Measurements from ENCODE around the gene FAM149B1.

The FAM149B1 gene

DNA sequence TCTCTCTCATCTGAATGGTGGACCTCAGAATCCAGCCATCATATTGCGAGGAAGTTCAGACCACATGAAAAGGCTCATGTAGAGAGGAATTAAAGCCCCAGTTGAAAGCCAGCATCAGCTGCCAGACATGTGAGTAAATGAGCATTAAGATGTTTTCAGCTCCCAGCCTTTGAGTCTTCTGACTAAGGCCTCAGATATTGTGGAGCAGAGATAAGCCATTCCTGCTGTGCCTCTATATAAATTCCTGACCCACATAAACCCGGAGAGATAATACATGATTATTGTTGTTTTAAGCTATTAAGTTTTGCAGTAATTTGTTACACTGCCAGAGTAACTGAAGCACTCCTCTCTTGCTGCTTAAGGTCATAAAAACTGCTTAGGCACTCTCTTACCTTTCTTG lies 14.6 kb downstream of the FAM149B1 start:
- DNase-seq, result no peak

DNA sequence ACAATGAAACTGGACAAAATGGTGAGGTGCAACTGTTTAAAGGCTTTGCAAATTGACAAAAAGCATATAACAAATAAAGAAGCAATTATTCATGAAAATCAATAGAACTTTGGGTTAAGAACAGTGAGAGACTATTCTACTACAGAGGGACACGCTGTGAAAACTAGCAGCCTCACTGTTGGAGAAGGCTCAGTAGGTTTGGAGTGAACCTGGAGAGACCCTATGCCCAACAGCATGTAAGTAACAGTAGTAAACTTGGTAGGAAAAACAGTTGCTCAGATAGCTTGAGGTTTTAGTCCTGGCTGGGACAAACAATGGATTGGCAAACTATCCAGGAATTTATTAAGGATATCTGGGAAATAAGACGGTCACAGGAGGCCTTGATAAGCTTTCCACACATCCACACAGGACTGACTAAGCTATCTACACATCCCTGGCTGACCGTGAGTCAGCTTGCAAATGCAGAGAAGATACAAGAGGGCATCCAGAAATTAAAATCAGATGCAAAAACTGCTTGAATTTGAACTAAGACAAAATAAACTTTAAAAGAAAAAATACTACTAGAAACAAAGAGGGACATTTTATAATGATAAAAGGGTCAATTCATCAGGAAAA lies 15.9 kb downstream of the FAM149B1 start:
- no peak for DNase-seq

DNA sequence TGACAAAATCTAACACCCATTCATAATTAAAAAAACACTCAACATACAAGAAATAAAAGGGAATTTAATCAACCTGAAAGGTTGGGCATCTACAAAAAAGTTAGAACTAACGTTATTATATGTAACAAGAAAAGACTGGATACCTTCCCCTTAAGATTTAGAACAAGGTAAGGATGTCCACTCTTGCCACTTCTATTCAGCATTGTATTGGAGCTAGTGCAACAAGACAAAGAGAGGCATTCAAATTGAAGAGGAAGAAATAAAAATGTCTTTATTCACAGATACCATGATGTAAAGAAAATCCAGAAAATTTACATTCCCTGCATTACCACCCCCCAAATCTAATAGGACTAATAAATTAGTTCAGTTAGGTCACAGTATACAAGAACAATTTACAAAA lies 18.3 kb downstream of the FAM149B1 start:
- no peak for DNase-seq

DNA sequence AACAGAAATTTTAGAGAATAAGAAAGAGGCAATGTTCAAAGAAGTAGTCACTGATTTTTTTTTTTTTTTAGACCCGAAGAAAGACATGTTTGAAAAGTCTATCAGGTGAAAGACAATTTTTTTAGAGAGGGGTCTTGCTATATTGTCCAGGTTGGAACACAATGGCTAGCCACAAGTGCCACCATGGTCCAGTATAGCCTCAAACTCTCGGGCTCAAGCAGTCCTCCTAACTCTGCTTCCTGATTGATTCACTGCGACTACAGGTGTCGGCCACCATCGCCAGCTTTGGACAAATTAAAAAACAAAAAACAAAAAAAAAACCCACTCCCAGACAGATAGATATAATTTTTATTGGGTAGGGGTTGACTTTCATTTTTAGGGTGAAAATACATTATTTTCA lies 22.3 kb downstream of the FAM149B1 start:
- DNase-seq, result no peak

DNA sequence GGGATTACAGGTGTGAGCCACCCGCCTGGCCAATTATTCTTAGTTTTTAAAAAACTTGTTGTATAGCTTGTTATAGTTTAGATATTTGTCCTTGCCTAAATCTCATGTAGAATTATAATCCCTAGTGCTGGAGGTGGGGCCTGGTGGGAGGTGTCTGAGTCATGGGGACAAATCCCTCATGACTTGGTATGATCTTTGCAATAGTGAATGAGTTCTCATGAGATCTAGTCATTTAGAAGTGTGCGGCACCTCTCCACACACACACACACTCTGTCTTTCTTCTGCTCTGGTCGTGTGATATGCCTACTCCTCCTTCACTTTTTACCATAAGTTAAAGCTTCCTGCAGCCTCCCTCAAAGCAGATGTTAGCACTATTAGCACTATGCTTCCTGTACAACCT lies 37.2 kb downstream of the FAM149B1 start:
- no peak for DNase-seq

DNA sequence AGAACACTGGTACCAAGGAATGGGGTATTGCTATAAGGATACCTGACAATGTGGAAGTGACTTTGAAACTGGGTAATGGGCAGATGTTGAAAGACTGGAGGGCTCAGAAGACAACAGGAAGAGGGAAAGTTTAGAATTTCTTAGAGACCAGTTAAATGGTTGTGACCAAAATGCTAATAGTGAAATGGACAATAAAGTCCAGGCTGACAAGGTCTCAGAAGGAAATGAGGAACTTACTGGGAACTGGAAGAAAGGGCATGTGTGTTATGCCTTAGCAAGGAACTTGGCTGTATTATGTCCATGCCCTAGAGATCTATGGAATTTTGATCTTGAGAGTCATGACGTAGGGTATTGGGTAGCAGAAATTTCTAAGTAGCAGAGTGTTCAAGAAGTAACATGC lies 38.0 kb downstream of the FAM149B1 start:
- no peak for DNase-seq

DNA sequence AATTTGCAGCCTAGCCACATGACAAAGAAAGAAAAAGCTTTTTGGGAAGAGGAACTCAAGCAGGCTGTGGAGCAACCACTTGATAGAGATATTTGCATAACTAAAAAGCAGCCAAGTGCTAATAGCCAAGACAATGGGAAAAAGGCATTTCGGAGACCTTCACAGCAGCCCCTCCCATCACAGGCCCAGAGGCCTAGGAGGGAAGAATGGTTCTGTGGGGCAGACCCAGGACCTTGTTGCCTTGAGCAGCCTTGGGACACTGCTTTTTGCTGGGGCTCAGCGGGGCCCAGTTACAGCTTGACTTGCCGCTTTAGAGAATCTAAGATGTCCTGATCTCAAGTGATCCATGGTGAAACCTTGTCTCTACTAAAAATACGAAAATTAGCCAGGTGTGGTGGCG lies 38.5 kb downstream of the FAM149B1 start:
- DNase-seq, result no peak

DNA sequence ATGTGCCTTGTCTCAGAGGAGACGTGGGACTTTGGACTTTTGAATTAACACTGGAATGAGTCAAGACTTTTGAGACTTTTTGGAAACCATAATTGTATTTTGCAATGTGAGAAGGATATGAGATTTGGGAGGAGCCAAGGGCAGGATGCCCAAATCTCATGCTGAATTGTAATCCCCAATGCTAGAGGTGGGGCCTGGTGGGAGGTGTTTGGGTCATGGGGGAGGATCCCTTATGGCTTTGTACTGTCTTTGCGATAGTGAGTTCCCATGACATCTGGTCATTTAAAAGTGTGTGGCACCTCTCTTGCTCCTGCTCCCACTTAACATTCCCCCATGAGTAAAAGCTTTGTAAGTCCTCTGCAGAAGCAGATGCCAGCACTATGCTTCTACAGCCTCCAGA lies 40.0 kb downstream of the FAM149B1 start:
- no peak for DNase-seq

DNA sequence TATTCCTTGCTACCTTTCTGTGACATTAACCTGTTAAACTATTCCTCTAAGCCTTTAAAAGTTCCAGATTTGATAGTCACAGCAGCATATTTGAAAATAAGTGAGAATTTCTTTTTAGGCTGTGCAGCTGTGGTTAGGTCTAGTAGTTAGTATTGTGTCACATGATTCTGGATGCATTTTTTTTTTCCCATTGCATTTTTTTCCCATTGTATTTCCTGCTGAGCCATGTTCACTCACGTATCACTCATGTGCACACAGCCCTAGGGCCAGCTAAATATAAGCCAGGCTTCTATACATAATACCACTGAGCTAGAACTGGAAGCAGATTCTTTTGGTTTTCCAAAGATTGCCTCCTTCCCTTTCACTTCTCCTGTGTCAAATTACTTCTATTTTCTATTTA lies 41.8 kb downstream of the FAM149B1 start:
- no peak for DNase-seq

DNA sequence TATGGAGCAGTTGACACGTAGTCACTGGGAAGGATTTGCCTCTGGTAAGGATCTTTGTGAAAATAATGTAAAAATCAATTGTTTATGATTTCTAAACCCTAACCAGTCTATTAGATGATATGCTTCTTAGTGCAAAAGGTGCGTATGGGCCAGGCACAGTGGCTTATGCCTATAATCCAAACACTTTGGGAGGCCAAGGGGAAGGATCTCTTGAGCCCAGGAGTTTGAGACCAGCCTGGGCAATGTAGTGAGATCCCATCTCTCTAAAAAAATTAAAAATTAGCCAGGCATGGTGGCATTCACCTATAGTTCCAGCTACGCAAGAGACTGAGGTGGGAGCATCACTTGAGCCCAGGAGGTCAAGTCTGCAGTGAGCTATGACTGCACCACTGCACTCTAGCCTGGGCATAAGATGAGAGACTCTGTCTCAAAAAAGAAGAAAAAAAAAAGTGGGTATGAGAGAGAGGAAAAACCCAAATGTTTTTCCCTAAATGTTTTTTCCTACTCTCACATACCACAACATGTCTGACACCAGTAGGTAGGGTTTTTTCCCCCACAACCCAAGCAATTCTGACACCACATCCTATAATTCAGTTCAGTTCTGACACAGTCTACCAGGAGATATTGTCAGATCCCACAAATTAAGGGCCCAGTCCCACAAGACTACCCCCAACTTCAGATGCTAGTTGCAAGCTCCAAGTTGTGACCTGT lies 42.6 kb downstream of the FAM149B1 start:
- DNase-seq, result no peak

DNA sequence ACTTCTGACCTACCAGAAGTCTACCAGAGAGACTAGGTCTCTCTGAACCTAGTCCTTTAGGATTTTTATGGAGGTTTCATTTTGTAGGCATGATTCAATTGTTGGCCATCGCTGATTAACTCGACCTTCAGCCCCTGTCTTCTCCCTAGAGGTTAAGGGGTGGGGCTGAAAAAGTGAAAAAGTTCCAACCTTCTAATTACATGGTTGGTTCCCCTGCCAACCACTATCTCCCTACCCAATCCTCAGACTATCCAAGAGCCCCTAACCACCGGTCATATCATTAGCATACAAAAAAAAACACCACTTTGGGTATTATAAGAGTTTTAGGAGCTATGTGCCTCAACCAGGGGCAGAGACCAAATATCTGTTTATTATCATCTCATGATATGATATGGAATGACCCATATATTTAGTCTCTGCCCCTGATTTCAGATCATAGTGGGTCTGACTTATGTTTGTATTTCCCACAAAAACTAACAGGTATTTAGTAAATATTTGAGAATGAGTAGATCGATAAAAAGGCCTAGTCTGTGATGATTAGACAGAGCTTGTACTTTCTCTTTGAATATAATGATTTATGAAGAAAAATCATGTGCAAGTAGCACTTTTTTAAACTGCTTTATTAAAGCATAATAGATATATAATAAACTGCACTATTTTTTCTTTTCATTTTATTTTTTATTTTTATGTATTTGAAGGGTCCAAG lies 43.3 kb downstream of the FAM149B1 start:
- no peak for DNase-seq

DNA sequence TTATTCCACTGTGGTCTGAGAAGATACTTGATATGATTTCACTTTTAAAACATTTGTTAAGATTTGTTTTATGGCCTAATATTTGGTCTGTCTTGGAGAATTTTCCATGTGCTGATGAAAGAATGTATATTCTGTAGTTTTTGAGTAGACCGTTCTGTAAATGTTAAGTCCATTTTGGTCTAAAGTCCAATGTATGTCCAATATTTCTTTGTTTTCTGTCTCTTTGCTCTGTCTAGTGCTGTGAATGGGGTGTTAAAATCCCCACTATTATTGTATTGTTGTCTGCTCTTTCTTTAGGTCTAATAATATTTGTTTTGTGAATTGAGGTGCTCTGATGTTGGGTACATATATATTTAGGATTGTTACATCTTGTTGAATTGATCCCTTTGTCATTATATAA lies 47.8 kb downstream of the FAM149B1 start:
- DNase-seq, result no peak

DNA sequence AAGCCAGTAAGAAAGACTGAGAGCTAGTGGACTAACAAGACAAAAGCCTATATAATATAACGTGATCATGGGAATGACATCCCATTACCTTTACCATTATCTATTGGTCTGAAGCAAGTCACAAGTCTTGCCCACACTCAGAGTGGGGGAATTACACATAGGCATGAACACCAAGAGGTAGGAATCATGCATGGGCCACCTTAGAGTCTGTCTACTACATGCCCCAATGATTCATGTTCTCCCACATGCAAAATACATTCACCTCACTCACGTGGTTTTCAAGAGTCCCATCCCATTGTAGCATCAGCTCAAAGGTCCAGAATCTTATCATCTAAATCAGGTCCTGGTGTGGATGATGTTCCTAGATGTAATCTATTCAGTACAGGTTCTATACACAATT lies 49.7 kb downstream of the FAM149B1 start:
- DNase-seq, result no peak

DNA sequence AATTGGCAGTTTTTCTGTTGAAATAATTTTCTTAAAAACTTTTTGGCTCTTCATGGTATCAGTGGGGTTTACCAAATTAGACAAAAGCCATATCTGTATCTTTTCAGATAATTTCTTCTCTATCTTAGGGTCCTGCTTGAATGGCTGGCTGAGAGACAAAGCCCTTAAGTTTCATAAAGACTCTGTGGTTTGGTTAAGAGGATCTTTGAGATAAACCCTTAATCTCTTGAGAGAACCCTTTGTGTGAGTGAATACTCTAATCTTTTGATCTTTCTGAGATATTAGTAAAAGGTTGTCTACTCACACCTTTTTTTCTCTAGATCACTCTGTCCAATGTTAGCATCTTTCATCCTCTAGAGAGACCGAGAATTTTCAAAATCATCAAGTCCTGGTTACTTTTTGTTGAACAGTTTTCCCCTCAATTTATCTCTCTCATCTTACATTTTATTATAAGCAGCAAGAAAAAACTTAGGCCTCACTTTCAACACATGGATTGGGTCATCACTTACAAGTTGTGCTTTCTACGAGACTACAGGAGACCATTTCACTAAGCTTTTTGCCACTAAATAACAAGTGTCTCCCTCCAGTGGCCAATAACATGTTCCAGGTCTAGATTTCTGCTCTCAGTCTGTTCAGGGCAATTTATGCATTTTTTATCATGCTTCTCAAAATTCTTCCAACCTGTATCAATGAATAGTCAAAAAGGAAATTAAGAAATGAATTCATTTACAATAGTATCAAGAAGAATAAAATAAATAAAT lies 50.7 kb downstream of the FAM149B1 start:
- DNase-seq, result no peak

DNA sequence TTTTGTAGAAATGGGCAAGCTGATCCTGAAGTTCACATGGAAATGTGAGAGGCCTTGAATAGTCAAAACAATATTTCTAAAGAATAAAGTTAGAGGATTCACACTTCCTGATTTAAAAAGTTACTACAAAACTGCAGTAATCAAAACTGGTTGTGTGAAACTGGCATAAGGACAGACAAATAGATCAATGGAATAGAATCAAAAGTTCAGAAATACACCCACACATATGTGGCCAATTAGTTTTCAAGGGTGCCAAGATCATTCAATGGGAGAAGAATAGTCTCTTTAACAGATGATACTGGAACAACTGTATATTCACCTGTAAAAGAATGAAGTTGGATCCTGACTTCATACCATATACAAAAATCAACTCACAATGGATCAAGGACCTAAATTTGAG lies 51.5 kb downstream of the FAM149B1 start:
- DNase-seq, result no peak

DNA sequence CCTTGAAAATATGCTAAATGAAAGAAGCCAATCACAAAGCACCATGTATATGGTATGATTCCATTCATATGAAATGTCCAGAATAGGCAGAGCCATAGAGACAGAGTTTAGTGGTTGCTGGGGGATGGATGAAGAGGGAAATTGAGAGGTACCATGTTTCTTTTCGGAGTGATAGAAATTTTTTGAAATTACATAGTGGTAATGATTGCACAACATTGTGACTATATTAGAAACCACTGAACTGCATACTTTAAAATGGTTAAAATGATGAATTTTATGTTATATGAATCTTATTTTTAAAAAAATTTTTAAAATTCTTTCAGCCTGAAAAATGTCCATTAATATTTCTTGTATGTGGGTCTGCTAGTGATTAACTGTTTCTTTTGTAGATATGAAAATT lies 53.1 kb downstream of the FAM149B1 start:
- no peak for DNase-seq

DNA sequence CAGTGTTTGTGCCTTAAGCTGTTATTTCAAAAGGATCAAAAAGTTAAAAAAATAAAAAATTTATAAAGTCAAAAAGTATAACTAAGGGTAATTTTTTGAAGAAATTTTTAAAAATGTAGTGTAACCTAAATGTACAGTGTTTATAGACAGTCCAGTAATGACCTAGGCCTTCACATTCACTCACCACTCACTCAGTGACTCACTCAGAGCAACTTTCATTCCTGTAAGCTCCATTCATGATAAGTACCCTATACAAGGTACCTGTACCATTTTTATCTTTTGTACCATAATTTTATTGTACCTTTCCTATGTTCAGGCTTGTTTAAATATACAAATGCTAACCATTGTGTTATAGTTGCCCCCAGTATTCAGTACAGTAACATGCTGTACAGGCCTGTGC lies 57.6 kb downstream of the FAM149B1 start:
- no peak for DNase-seq

DNA sequence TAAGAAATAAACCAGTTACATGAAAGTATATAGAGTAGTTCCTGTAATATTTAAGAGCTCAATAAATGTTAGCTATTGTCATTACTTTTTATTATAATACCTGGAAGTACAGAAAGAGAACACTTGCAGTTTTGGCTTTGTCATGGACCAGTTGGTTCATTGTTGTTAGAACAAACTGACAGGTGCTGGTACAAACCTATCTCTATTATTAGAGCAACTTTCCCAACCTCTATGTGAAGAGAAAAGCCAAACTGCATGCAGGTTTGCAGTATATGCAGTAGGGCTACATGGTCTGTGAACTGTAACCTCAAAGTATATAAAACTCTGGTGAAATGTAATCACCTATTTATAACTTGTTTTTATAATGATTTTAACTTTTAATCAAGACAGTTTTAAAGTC lies 58.7 kb downstream of the FAM149B1 start:
- DNase-seq, result no peak

DNA sequence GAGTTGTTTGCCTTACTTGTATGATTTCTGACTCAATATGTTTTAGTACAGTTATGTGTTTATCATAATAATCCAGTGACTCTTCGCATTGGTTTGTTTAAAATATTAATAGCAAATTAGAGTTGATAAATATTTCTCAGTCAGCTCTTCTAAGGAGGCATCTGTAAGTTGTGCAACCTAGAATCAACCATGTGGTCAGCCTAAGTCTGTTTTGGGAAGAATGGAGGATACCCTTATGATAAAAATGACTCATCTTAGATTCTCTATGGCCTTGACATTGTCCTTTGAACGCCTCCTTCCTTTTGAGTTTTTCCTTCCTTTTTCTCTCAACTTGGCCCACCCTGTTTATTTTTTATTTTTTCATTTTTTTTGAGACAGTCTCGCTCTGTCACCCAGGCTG lies 60.3 kb downstream of the FAM149B1 start:
- DNase-seq, result no peak

DNA sequence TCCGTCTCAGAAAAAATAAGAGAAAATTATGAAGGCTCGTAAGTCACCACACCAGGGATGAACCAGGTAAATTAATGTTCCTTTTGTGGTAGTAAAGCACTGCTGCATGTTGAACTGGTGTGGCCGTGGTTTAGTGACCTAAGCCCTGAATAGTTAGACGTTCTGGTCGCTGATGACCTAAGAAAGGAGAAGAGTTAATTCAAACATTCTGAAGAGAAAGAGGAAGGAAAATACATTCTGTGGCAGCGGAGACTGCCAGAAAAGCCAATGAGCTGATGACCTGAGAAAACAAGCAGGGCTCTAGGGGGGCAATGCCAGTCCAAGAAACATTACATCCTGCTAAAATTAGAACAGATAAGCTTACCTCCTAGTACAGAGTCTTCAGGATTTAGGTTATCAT lies 61.6 kb downstream of the FAM149B1 start:
- DNase-seq, result no peak

DNA sequence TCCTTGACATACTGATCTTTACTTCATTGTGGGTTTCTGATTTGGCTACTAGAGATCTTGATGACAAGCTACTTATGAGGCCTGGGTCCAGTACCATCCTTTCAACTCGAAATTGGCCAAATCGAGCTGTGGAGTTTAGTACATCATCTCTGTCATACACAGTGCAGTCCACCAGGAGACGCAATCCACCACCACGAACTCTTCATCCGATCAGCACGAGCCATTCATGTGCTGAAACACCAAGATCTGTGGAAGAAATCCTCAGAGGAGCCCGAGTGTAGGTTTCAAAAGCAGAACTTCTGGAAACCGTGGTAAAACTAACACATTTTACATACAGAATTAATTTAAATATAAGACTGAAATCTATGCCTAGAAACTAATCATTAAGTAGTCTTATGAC lies 65.0 kb downstream of the FAM149B1 start:
- no peak for DNase-seq

DNA sequence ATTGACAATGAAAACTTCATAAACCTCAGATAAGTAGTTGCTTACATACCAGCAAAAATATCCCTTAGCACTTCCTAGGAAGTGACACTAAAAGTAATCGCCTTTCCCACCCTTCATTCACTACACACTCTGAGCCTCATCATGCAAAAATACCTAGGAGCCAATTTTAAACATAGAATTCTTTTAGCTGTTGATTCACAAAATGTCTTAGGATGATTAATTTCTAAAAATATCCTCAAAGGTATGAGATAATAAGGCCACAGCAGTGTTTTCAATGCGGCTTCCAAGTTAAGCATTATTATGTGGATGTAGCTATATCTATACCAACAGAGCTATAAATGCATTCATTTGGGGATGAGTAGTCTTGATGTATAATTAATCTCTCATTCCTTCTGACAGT lies 66.0 kb downstream of the FAM149B1 start:
- DNase-seq, result no peak

DNA sequence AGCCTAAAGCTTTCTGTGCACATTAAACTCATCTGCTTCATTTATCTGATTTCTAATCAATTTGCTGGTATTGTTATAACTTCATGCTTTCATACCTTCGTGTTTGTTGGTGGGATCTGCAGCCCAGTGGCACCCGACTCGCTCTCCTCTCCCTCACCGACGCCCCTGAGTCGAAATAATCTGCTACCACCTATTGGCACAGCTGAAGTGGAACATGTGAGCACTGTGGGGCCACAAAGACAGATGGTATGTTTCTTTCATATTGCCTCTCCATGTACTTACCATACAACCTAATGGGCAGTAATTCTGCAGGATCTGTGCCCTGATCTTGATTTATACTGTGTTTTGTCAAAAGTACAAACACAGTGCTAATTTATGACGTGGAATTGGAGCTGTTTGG lies 66.8 kb downstream of the FAM149B1 start:
- no peak for DNase-seq

Data from activated CD4-positive, CD25-positive, alpha-beta regulatory T cell treated with anti-CD3 and anti-CD28 coated beads, Interleukin-2, amount 50 U/mL, for 72 hours (primary cell).